Activated T-cell treated with anti-CD3 and anti-CD28 coated beads for 1 hour (primary cell): ENCODE results near the gene MAS1.

Experiments
- DNase-seq: peaks from one replicate; pipeline ENCODE4 v3.0.0-alpha.2; 2020; ENCODE audit warnings: low read depth

The MAS1 gene

GRCh38 chr6:159880412-159880975 is 10.3 kb upstream of the MAS1 start:
- no peak for DNase-seq

DNA sequence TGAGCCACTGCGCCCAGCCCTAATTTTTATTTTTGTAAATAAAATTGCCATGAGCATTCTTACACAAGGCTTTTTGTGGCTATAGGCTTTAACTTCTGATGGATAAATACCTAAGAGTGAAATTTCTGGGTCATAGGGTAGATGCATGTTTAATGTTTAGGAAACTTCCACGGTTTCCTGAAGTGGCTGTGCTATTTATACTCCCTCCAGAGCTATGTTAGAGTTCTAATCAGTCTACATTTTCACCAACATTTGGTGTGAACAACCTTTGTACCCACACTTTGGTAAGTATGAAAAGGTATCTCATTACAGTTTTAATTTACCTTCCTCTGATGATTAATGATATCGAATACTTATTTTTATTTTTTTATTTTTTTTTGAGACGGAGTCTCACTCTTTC is 6.1 kb upstream of the MAS1 start:
- DNase-seq, result no peak

DNA sequence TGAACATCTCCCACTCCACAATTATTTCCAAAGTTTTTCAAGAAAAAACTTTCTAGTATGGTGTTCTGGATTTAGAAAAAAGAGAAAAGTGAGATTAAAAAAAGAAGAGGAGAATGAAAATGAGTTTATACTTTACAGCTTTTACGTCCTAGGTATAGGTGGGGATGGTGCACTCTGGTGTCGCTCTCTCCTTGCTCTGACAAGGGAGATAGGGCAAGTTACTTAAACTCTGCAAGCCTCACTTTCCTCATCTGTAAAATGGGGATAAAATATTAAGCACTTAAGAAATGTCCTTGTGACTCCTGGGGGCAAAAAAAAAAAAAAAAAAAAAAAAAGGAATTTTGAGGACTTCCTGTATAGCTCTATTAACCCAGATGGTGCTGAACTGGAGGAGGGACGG is 4.5 kb upstream of the MAS1 start:
- DNase-seq, result no peak

DNA sequence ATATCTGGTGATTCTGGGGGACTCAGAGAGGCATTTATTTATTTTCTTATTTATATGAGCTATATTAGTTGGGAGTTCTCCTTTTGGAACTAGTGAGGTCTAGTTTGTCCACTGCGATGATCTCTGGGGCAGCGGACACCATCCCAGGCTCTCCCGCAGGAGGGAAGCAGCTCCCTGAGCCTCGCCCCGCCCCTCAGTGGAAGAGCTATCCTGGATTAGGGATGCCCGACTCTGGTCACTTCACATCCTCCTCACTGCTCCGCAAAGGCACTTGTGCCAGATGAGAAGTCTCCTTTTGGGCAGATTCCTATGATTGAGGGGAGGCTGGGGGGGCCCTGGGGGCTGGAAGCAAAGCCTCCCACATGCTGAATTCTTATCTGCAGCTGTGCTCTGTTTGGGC is 3.6 kb upstream of the MAS1 start:
- no peak for DNase-seq

DNA sequence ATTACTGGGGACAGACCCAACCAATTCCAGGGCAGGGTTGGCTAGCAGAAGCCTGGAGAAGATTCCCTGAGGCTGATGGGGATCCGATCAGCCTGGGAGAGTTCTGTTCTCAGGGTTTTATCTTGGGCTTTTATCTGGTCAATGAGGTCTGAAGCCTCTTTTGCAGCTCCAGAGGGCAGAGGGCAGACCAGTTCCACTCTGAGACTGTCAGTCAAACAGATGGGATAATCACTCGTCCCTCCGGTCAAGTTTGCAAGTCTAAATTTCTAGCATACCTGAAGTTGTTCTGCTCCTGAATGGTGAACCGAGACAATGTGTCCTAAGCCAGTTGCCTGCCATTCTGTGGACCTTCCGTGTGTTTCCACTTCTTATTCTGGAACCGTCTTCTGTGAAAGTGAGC is 3.0 kb upstream of the MAS1 start:
- no peak for DNase-seq

GRCh38 chr6:159890201-159890600 is 587 bp upstream of the MAS1 start:
- DNase-seq, result no peak

DNA sequence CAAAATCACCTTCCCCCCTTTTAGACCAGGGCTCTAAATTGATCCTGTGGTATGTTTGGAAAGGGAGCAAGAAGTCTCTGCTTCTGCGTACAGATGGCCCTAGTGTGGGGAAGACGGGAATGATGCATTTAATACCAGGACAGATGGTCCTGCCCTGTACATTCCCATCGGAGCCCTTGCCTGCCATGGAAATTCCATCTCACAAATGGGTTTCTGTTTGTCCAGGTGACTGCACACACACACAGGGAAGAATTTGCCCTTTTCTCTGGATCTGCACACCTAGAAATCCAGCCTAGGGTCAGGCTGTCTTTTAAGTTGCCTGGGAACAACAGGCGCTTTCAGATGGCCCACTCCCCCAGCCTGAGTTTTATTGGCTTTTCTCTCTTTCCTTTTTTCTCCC is 1.3 kb downstream of the MAS1 start:
- no peak for DNase-seq

DNA sequence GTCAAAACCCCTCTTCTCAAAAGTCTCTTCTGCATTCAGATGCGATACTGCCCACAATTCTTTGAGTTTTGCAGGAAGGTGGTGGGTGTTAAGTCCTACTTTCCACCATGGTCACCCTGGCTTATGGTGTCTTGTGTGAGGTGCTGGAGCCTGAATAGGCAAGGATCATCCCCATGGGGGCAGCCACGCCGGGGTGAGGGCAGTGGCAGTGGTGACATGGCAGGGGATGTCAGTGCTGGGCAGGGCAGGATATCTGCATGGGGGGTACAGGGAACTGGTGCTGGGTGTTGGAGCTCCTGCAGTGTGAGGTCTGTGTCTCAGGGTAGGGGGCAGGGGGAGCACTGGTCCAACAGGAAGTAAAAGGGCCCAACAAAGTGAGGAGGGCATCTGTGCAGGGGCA is 2.3 kb downstream of the MAS1 start:
- DNase-seq, result no peak

GRCh38 chr6:159894991-159895390 is 4.2 kb downstream of the MAS1 start:
- DNase-seq, result no peak

- no peak for DNase-seq
Measured at GRCh38 chr6:159897603-159898002, 6.8 kb downstream of the MAS1 start.

DNA sequence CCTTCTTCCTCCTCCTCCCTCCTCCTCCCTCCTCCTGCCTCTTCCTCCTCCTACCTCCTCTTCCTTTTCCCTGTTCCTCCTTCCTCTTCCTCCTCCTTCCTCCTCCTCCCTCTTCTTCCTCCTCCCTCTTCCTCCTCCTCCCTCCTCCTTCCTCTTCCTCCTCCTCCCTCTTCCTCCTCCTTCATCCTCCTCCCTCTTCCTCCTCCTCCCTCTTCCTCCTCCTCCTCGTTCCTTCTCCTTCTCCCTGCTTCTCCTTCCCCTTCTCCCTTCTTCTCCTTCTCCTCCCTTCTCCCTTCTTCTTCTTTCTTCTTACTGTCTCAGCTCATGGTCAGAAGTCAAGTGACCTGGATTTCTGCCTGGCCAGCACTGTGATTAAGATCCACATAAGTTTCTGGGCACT is 7.7 kb downstream of the MAS1 start:
- no peak for DNase-seq

- no peak for DNase-seq
Measured at GRCh38 chr6:159899994-159900745, 9.4 kb downstream of the MAS1 start.

- no peak for DNase-seq
Measured at GRCh38 chr6:159902620-159903019, 11.8 kb downstream of the MAS1 start.

DNA sequence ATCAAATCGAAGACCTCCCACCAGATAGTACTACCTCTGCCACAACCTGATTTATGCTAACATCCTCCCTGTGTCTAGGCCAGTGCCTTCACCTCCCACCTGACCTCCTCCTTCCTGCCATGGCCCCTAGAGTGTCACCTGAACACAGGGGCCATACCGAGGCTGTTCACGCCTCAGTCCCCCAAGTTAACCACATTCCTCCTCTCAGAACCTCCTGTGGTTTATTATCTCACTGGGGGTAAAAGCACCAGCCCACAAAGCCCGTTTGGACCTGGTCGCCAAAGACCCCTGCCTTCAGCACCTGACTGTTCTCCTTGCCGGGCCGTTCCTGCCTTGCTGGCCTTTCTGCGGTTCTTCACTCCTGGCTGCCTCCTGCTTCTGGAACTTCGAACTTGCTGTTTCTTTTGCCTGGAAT is 13.7 kb downstream of the MAS1 start:
- no peak for DNase-seq

DNA sequence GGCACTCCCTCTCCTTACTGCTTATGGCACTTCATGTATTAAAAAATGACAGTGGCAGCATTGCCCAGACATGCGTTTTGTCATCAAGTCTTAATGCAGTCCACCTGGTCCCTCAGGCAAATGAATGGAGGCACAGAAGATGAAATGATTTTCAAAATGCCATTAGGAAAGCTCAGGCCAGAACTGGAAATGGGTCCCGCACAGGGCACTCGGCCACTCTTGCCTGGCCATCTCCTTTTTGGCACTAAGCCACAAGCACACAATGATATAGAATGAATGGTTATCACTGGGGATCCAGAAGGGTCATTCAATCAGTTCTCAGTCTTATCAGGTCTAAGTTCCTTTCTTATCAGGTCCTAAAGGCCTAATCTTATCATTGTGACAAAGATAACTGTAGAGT is 15.6 kb downstream of the MAS1 start:
- DNase-seq, result no peak

DNA sequence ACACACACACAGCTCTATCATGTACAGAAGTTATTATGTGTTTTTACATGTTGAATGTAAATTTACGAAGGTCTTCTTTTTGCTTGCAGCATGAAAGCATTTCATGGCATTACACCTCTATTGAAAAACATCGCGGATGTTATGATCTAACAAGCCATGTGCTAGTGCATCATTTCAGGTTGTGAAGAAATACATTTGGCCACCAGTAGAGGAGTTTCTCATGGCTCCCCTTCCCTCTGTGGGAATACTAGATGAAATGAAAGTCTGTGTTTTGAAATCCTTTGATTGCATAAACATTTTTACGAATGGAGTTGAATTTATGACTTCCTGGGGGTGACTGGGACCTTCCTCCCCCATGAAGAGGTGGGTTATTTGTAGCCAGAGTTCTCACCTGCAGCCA is 17.7 kb downstream of the MAS1 start:
- DNase-seq, result no peak

- no peak for DNase-seq
Measured at GRCh38 chr6:159908979-159909378, 18.2 kb downstream of the MAS1 start.

DNA sequence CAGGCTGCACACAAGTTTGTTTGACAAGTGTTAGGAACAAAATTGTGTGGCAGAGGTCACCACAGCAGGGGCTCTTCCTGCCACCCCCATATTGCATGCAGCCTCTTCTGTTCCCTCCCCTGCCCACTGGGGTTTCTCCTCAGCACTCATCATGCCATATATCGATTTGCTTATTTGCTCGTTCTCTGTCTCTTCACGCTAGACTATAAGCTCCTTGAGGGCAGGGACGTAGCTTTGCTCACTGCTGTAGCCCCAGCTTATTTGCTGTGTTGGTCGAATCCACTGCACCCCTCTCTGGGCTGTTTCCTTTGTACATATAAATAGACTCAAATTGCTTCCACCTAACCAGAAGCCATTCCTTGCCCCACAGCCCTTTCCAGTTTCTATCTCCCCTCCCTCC is 19.6 kb downstream of the MAS1 start:
- no peak for DNase-seq

- DNase-seq, result no peak
Measured at GRCh38 chr6:159913375-159913774, 22.6 kb downstream of the MAS1 start.

DNA sequence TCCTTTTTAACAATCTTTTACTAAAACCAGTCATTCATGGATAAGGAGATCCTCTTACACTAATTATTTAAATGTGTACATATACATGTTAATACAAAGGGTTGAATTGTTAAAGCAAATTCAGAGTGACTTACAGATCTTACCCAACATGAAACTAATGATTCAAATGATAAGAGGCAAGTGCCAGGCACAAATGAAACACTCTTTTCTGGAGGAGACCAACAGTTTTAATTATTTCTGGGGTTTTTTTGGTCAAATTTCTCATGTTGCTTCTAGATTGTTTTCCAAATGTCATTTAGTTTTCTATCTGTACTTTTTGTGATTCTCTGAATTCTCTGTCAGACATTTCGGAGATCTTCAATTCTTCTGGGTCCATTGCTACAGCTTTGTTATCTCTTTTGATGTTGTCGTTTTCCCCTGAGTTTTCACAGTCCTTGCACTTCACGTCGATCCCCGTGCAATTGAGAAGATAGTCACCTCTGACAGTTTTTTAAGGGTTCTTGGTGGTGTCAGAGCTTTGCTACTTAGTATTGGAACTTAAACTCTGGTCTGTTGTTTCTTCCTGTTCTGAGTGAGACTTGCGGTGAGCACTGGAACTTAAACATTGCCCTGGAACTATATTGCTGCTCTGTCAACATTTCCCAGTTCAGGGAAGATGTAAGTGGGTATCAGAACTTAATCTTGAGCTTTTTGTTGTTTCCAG is 23.2 kb downstream of the MAS1 start:
- DNase-seq, result no peak

DNA sequence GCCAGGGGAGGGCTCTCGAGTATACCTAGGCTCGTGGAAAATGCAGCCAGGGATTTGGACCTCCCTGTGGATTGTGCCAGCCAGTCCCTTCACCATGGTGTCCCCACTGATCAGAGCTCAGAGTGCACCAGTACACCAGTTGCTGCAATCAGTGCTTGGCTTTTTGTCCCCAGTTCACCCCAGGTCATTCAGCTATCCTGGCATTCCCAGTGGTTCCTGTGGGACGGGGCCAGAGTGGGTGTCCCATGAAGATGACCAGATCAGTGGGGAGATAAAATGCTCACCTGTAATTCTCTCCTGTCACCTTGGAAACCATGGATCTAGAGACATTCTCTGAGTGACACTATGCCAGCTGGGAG is 23.8 kb downstream of the MAS1 start:
- DNase-seq, result no peak

- DNase-seq, result no peak
Measured at GRCh38 chr6:159915397-159915796, 24.6 kb downstream of the MAS1 start.

GRCh38 chr6:159916237-159916636 is 25.4 kb downstream of the MAS1 start:
- no peak for DNase-seq

- DNase-seq, result no peak
Measured at GRCh38 chr6:159916752-159917151, 26.0 kb downstream of the MAS1 start.
